ENCODE measurements around the gene GALR2.
A peak's percentile ranks its signal among the peaks of the same experiment; 100 is the strongest.
"Not testable (repeated sequence)": the region's sequence is repeated elsewhere in the genome, so short reads cannot be mapped to it uniquely, and the experiment has no call there.

GALR2 gene

GRCh38 chr17:76074390-76075363 is at the start of gene GALR2:
TSS of gene GALR2 (plus strand) at chr17:76074781. CDS start at chr17:76074884, 103 bp downstream.
- DNase-seq, result no peak

- DNase-seq, result no peak
These were observed 49.3 kb upstream of the GALR2 start for GRCh38 chr17:76025294-76025693.

- no peak for DNase-seq
These were observed 47.8 kb upstream of the GALR2 start for GRCh38 chr17:76026714-76027158.

- DNase-seq, result peak; percentile 15
These were observed 47.3 kb upstream of the GALR2 start, which contains the start of gene EVPL for GRCh38 chr17:76027159-76027839. TSS of gene EVPL (minus strand) at chr17:76027306. CDS start at chr17:76027198, 108 bp downstream.

- no peak for DNase-seq
These were observed 42.4 kb upstream of the GALR2 start for GRCh38 chr17:76032073-76032779.

- no peak for DNase-seq
These were observed 41.8 kb upstream of the GALR2 start for GRCh38 chr17:76032780-76033108.

GRCh38 chr17:76033139-76033538 is 41.4 kb upstream of the GALR2 start:
- no peak for DNase-seq

- DNase-seq, result no peak
These were observed 39.9 kb upstream of the GALR2 start for GRCh38 chr17:76034428-76035350.

GRCh38 chr17:76036497-76037261 is 37.9 kb upstream of the GALR2 start:
- DNase-seq, result no peak

GRCh38 chr17:76038050-76038449 is 36.5 kb upstream of the GALR2 start:
- no peak for DNase-seq

- no peak for DNase-seq
These were observed 35.5 kb upstream of the GALR2 start for GRCh38 chr17:76039121-76039520.

- DNase-seq, result no peak
These were observed 34.2 kb upstream of the GALR2 start for GRCh38 chr17:76040376-76040775.

GRCh38 chr17:76042868-76043267 is 31.7 kb upstream of the GALR2 start:
- not testable (repeated sequence) for DNase-seq

- not testable (repeated sequence) for DNase-seq
These were observed 30.0 kb upstream of the GALR2 start for GRCh38 chr17:76044475-76045007.

- DNase-seq, result no peak
These were observed 28.5 kb upstream of the GALR2 start for GRCh38 chr17:76046064-76046463.

- no peak for DNase-seq
These were observed 26.5 kb upstream of the GALR2 start for GRCh38 chr17:76048025-76048605.

GRCh38 chr17:76048711-76049110 is 25.9 kb upstream of the GALR2 start:
- DNase-seq, result no peak

GRCh38 chr17:76049239-76049638 is 25.3 kb upstream of the GALR2 start:
- no peak for DNase-seq

GRCh38 chr17:76049836-76050537 is 24.6 kb upstream of the GALR2 start:
- DNase-seq, result peak; percentile 16
